ENCODE data around the gene ZDHHC4.

ZDHHC4 gene

DNA sequence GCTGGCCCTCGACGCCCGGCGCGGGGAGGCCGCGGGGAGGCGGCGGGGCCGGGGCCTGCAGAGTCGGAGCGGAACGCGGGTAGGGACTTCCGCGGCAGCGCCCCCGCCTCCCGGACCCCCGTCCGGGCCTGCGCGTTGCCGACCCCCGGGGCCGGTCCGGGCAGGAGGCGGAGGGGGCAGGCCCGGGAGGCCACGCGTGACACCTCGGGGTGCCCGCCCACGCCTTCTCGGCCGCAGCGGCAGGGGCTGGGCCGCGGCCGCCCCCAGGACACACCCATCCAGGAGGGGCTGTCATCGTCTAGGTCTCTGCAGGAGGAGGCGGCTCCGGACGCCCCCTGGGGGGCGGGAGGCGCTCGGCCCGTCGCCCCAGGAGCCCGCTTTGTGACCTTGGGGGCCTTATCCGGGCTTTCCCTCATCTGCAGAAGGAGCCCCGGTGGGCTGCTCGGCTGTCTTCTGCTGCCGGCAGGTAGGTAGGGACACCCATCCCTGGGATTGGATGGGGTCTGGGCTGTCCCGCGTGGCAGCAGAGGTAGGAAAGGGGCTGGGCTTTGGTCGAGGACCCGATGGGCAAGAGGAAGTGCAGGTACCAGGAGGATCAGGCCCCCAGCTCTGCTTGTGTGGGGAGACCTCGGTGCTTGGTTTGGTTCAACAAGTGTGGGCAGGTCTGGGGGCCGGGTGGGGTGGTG lies 60.4 kb downstream of the ZDHHC4 start:
- DNase-seq, result peak; percentile 7
